ENCODE data around the gene B4GALT5.
A peak's percentile ranks its signal among the peaks of the same experiment; 100 is the strongest.

B4GALT5 gene

GRCh38 chr20:49747707-49748524 is 34.2 kb upstream of the B4GALT5 start:
- no peak overlapping the region for H3K4me3 ChIP-seq (ENCODE audit: low read depth, low read length)
- TF ChIP-seq, protein P1, sequence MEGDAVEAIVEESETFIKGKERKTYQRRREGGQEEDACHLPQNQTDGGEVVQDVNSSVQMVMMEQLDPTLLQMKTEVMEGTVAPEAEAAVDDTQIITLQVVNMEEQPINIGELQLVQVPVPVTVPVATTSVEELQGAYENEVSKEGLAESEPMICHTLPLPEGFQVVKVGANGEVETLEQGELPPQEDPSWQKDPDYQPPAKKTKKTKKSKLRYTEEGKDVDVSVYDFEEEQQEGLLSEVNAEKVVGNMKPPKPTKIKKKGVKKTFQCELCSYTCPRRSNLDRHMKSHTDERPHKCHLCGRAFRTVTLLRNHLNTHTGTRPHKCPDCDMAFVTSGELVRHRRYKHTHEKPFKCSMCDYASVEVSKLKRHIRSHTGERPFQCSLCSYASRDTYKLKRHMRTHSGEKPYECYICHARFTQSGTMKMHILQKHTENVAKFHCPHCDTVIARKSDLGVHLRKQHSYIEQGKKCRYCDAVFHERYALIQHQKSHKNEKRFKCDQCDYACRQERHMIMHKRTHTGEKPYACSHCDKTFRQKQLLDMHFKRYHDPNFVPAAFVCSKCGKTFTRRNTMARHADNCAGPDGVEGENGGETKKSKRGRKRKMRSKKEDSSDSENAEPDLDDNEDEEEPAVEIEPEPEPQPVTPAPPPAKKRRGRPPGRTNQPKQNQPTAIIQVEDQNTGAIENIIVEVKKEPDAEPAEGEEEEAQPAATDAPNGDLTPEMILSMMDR (conservative IDR thresholded peaks at IDR 0.05; ENCODE audit: low read depth, low read length): no peak
- DNase-seq (ENCODE audit: low read depth): peak; percentile 59

DNA sequence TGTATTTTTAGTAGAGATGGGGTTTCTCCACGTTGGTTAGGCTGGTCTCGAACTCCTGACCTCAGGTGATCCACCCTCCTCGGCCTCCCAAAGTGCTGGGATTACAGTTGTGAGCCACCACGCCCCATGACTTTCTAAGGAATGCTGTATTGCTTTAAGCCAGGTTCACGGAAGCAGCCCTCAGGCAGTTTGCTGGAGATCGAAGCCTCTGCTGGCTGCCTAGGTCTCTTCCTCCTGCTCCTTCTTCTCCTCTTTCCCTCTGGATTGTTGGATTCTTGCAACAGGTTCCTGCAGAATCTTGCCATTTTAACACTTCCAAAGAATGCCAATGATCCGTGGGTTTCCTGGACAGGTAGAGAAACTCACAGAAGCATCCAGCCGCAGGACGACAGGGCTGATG is 29.3 kb upstream of the B4GALT5 start:
- DNase-seq (ENCODE audit: low read depth): no peak
- no peak overlapping the region for H3K4me3 ChIP-seq (ENCODE audit: low read depth, low read length)
- TF ChIP-seq, protein P1 (conservative IDR thresholded peaks at IDR 0.05; ENCODE audit: low read depth, low read length): no peak

DNA sequence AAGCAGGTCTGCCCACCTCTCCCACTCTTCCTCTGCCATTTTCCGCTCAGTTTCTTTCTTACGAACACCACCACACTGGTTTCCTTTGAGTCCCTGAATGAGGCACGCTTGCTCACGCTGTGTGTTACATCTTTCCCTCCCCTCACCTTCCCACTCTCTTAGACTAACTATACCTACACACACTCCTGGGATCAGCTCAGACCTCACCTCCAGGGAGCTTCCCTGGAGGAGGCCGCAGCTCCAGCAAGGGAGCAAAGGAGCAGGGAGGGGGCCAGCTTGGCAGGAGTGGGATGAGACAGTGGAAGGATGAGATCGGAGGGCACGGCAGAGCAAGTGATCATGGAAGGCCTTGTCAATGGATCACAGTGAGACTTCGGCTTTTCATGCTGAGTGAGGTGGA is 28.3 kb upstream of the B4GALT5 start:
- DNase-seq (ENCODE audit: low read depth): no peak
- TF ChIP-seq, protein P1 (conservative IDR thresholded peaks at IDR 0.05; ENCODE audit: low read depth, low read length): no peak
- no peak overlapping the region for H3K4me3 ChIP-seq (ENCODE audit: low read depth, low read length)

DNA sequence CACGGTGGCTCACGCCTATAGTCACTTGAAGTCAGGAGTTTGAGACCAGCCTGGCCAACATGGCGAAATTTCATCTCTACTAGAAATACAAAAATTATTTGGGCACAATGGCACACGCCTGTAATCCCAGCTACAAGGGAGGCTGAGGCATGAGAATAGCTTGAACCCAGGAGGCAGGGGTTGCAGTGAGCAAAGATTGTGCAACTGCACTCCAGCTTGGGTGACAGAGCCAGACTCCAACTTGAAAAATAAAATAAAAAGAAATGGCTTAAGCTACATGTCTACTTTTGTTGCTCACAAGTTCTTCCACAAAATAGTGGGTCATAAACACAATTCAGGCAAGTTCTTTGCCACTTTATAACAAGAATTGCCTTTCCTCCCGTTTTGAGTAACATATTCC is 27.1 kb upstream of the B4GALT5 start:
- H3K4me3 ChIP-seq (ENCODE audit: low read depth, low read length): no peak overlapping the region
- no peak for DNase-seq (ENCODE audit: low read depth)
- TF ChIP-seq, protein P1 (conservative IDR thresholded peaks at IDR 0.05; ENCODE audit: low read depth, low read length): no peak

GRCh38 chr20:49739042-49739441 is 25.4 kb upstream of the B4GALT5 start:
- DNase-seq (ENCODE audit: low read depth): no peak
- TF ChIP-seq, protein P1 (conservative IDR thresholded peaks at IDR 0.05; ENCODE audit: low read depth, low read length): no peak
- H3K4me3 ChIP-seq (ENCODE audit: low read depth, low read length): no peak overlapping the region

- TF ChIP-seq, protein P1 (conservative IDR thresholded peaks at IDR 0.05; ENCODE audit: low read depth, low read length): no peak
- DNase-seq (ENCODE audit: low read depth): no peak
- H3K4me3 ChIP-seq (ENCODE audit: low read depth, low read length): no peak overlapping the region
These were observed 23.6 kb upstream of the B4GALT5 start for GRCh38 chr20:49737260-49737659.

DNA sequence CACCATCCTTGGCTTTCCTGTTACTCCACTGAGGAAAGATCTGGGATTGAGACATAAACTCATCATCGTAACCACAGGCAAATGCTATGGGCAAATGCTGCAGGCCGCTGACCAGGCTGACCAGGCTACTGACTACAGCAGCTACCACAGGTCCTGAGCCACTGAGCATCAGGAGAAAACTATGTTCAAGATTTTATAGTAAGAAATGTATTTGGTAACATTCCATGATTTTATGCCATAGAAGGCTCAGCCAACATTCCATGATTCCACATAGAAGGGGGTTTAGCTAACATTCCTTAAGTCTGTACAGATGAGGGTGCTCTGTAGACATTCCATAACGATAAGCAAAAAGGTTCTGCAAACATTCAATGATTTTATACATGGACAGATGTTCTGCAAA is 16.1 kb upstream of the B4GALT5 start:
- peak; percentile 34 for DNase-seq (ENCODE audit: low read depth)

More for the DNA sequence above, 16.1 kb upstream of the B4GALT5 start:
- no peak overlapping the region for H3K4me3 ChIP-seq (ENCODE audit: low read depth, low read length)
- TF ChIP-seq, protein P1 (conservative IDR thresholded peaks at IDR 0.05; ENCODE audit: low read depth, low read length): no peak

Measured in choroid plexus epithelial cell (primary cell).